Kidney glomerular epithelial cell (primary cell): ENCODE results near the gene WDHD1.
"Not testable (repeated sequence)": the region's sequence is repeated elsewhere in the genome, so short reads cannot be mapped to it uniquely, and the experiment has no call there.

Experiments
- DNase-seq: peaks from one replicate; lab custom pipeline; 2025; lab: John Stamatoyannopoulos, UW

WDHD1 gene

GRCh38 chr14:55048900-55049436 lies 22.1 kb upstream of the WDHD1 start:
- no peak for DNase-seq

- DNase-seq: no peak
Observed at GRCh38 chr14:55047301-55048053, 20.6 kb upstream of the WDHD1 start.

- DNase-seq: no peak
Observed at GRCh38 chr14:55045087-55045486, 18.2 kb upstream of the WDHD1 start.

GRCh38 chr14:55043528-55043927 lies 16.6 kb upstream of the WDHD1 start:
- DNase-seq: no peak

- DNase-seq: peak; percentile 32
Observed at GRCh38 chr14:55038708-55039107, 11.8 kb upstream of the WDHD1 start.

- not testable (repeated sequence) for DNase-seq
Observed at GRCh38 chr14:55037995-55038394, 11.1 kb upstream of the WDHD1 start.

GRCh38 chr14:55031190-55031589 lies 4.3 kb upstream of the WDHD1 start:
- DNase-seq: no peak

- no peak for DNase-seq
Observed at GRCh38 chr14:55028476-55028875, 1.6 kb upstream of the WDHD1 start.

- DNase-seq: no peak
Observed at GRCh38 chr14:55028066-55028465, 1.2 kb upstream of the WDHD1 start.

GRCh38 chr14:55026441-55026792 lies 482 bp downstream of the WDHD1 start:
- DNase-seq: no peak

GRCh38 chr14:55025948-55026347 lies 951 bp downstream of the WDHD1 start:
- no peak for DNase-seq

GRCh38 chr14:55024365-55024764 lies 2.5 kb downstream of the WDHD1 start:
- not testable (repeated sequence) for DNase-seq

GRCh38 chr14:55019968-55020554 lies 6.8 kb downstream of the WDHD1 start:
- DNase-seq: no peak

GRCh38 chr14:55015006-55015405 lies 11.9 kb downstream of the WDHD1 start:
- DNase-seq: no peak

- no peak for DNase-seq
Observed at GRCh38 chr14:55005071-55005470, 21.8 kb downstream of the WDHD1 start.

GRCh38 chr14:55000381-55000780 lies 26.5 kb downstream of the WDHD1 start:
- no peak for DNase-seq

GRCh38 chr14:54985156-54985555 lies 41.7 kb downstream of the WDHD1 start:
- no peak for DNase-seq

- no peak for DNase-seq
Observed at GRCh38 chr14:54981698-54982097, 45.2 kb downstream of the WDHD1 start.

GRCh38 chr14:54979039-54979438 lies 47.9 kb downstream of the WDHD1 start:
- no peak for DNase-seq

- DNase-seq: no peak
Observed at GRCh38 chr14:54976316-54976715, 50.6 kb downstream of the WDHD1 start.

- DNase-seq: no peak
Observed at GRCh38 chr14:54975856-54976255, 51.0 kb downstream of the WDHD1 start.

GRCh38 chr14:54974788-54975414 lies 52.0 kb downstream of the WDHD1 start:
- DNase-seq: no peak

- no peak for DNase-seq
Observed at GRCh38 chr14:54967496-54967895, 59.4 kb downstream of the WDHD1 start.
